Glutamatergic neuron (in vitro differentiated cells): ENCODE measurements around the gene TPCN2. TPM values are rescaled to one million over a fixed set of nuclear protein-coding genes. Genes with fewer than 3 reads are reported as not detected.

Experiments used
- DNase-seq: peaks from one replicate; pipeline ENCODE4 v3.0.0; 2022
- H3K27ac Mint-ChIP-seq: one replicate; pipeline ENCODE4 v1.8.0; 2020; ENCODE audit warnings: mild to moderate bottlenecking, mixed read lengths, inconsistent platforms; ENCODE audit not compliant: unreplicated experiment
- H3K27me3 Mint-ChIP-seq: one replicate; pipeline ENCODE4 v1.8.0; 2020; ENCODE audit warnings: mild to moderate bottlenecking, moderate library complexity, mixed read lengths, inconsistent platforms; ENCODE audit not compliant: unreplicated experiment
- H3K36me3 Mint-ChIP-seq: one replicate; pipeline ENCODE4 v1.8.0; 2020; ENCODE audit warnings: mild to moderate bottlenecking, mixed read lengths, inconsistent platforms; ENCODE audit not compliant: unreplicated experiment
- H3K4me1 Mint-ChIP-seq: one replicate; pipeline ENCODE4 v1.8.0; 2020; ENCODE audit warnings: mild to moderate bottlenecking, low read depth, mixed read lengths, inconsistent platforms; ENCODE audit not compliant: unreplicated experiment
- H3K4me3 Mint-ChIP-seq: one replicate; pipeline ENCODE4 v1.8.0; 2020; ENCODE audit warnings: mild to moderate bottlenecking, mixed read lengths, inconsistent platforms; ENCODE audit not compliant: unreplicated experiment
- H3K9me3 Mint-ChIP-seq: one replicate; pipeline ENCODE4 v1.8.0; 2020; ENCODE audit warnings: mild to moderate bottlenecking, moderate library complexity, mixed read lengths, inconsistent platforms; ENCODE audit not compliant: unreplicated experiment
- CTCF ChIP-seq: fragments of 200-600 bp; sonication (generic); IDR thresholded peaks from one replicate; pipeline ENCODE4 v1.5.0; 2021; ENCODE audit not compliant: partially characterized antibody, unreplicated experiment
- total RNA-seq: library from RNA; stranded (reverse); fragmentation: NEBNext Ultra II Directional; extraction: Animal tissue kit (Norgen Biotek cat#: 25700); gene quantifications from one replicate; pipeline ENCODE4 v1.2.1, GENCODE V29; 2021; ENCODE audit not compliant: unreplicated experiment

The TPCN2 gene
- total RNA-seq, 1 donor from 2014 or later: 17.2 TPM

- H3K4me1 Mint-ChIP-seq: peaks cover 2% of the 10 kb centered on the region
- no peak for DNase-seq
- no peaks in the 10 kb centered on the region for H3K36me3 Mint-ChIP-seq
- no peak overlapping the region for H3K27ac Mint-ChIP-seq
- H3K4me3 Mint-ChIP-seq: no peak overlapping the region
- H3K9me3 Mint-ChIP-seq: peaks cover 3% of the 10 kb centered on the region
- peaks cover 7% of the 10 kb centered on the region for H3K27me3 Mint-ChIP-seq
- no peak for TF ChIP-seq CTCF
Observed at GRCh38 chr11:69122630-69123431, 74.1 kb downstream of the TPCN2 start.

GRCh38 chr11:69123593-69124545, 75.1 kb downstream of the TPCN2 start:
- Mint-ChIP-seq H3K27ac (no peak overlapping the region), H3K4me1 (peaks cover 2% of the 10 kb centered on the region), H3K27me3 (peaks cover 7% of the 10 kb centered on the region), H3K36me3 (peaks cover 2% of the 10 kb centered on the region), H3K4me3 (no peak overlapping the region), H3K9me3 (peaks cover 2% of the 10 kb centered on the region)
- no peak for DNase-seq
- no peak for TF ChIP-seq CTCF

- H3K4me3 Mint-ChIP-seq: no peak overlapping the region
- peaks cover 2% of the 10 kb centered on the region for H3K4me1 Mint-ChIP-seq
- TF ChIP-seq CTCF: no peak
- H3K9me3 Mint-ChIP-seq: peaks cover 5% of the 10 kb centered on the region
- DNase-seq: no peak
- no peak overlapping the region for H3K27ac Mint-ChIP-seq
- H3K36me3 Mint-ChIP-seq: peaks cover 5% of the 10 kb centered on the region
- H3K27me3 Mint-ChIP-seq: peaks cover 6% of the 10 kb centered on the region
Observed at GRCh38 chr11:69125861-69126260, 77.1 kb downstream of the TPCN2 start.

- Mint-ChIP-seq H3K27ac (no peak overlapping the region), H3K27me3 (peaks cover 5% of the 10 kb centered on the region), H3K9me3 (peaks cover 5% of the 10 kb centered on the region), H3K4me3 (no peak overlapping the region), H3K4me1 (peaks cover 2% of the 10 kb centered on the region), H3K36me3 (peaks cover 5% of the 10 kb centered on the region)
- no peak for DNase-seq
- TF ChIP-seq CTCF: no peak
Observed at GRCh38 chr11:69126286-69126685, 77.6 kb downstream of the TPCN2 start.
